HL-60/S4 (cell line): ENCODE results near the gene DAZAP1.
"Not testable (repeated sequence)": the region's sequence is repeated elsewhere in the genome, so short reads cannot be mapped to it uniquely, and the experiment has no call there.

Source experiments
- in situ Hi-C: fragments of 300-500 bp; cut with MboI; formaldehyde crosslinking; loops from 2 replicates; pipeline ENCODE4 v1.14.3; 2022; ENCODE audit warnings: low sequenced_read_pairs

DAZAP1 gene

GRCh38 chr19:1410136-1410786 is 2.9 kb downstream of the DAZAP1 start:
- in situ Hi-C loops, result no loop called here

- in situ Hi-C loops, result no loop called here
Measured at GRCh38 chr19:1410789-1411188, 3.4 kb downstream of the DAZAP1 start.

- in situ Hi-C loops, result no loop called here
Measured at GRCh38 chr19:1411255-1412191, 4.1 kb downstream of the DAZAP1 start.

GRCh38 chr19:1412323-1412923 is 5.0 kb downstream of the DAZAP1 start:
- in situ Hi-C loops, result no loop called here

GRCh38 chr19:1412995-1413800 is 5.8 kb downstream of the DAZAP1 start:
- in situ Hi-C loops, result no loop called here

GRCh38 chr19:1416014-1416841 is 8.8 kb downstream of the DAZAP1 start:
- in situ Hi-C loops, result no loop called here

- in situ Hi-C loops, result no loop called here
Measured at GRCh38 chr19:1417145-1417544, 9.8 kb downstream of the DAZAP1 start.

GRCh38 chr19:1417681-1418495 is 10.5 kb downstream of the DAZAP1 start:
- in situ Hi-C loops, result no loop called here

- in situ Hi-C loops, result no loop called here
Measured at GRCh38 chr19:1418496-1418775, 11.1 kb downstream of the DAZAP1 start.

- in situ Hi-C loops, result no loop called here
Measured at GRCh38 chr19:1418951-1419738, 11.8 kb downstream of the DAZAP1 start.

GRCh38 chr19:1420085-1420484 is 12.7 kb downstream of the DAZAP1 start:
- in situ Hi-C loops, result not testable (repeated sequence)

- in situ Hi-C loops, result no loop called here
Measured at GRCh38 chr19:1420590-1420989, 13.2 kb downstream of the DAZAP1 start.

- in situ Hi-C loops, result no loop called here
Measured at GRCh38 chr19:1421218-1421957, 14.0 kb downstream of the DAZAP1 start.

- in situ Hi-C loops, result no loop called here
Measured at GRCh38 chr19:1421958-1422305, 14.5 kb downstream of the DAZAP1 start.

GRCh38 chr19:1422360-1422759 is 15.0 kb downstream of the DAZAP1 start:
- in situ Hi-C loops, result no loop called here

GRCh38 chr19:1422943-1423342 is 15.6 kb downstream of the DAZAP1 start:
- in situ Hi-C loops, result no loop called here

GRCh38 chr19:1423436-1424191 is 16.2 kb downstream of the DAZAP1 start:
- in situ Hi-C loops, result no loop called here
